ENCODE results near the gene ANO8.

The ANO8 gene

DNA sequence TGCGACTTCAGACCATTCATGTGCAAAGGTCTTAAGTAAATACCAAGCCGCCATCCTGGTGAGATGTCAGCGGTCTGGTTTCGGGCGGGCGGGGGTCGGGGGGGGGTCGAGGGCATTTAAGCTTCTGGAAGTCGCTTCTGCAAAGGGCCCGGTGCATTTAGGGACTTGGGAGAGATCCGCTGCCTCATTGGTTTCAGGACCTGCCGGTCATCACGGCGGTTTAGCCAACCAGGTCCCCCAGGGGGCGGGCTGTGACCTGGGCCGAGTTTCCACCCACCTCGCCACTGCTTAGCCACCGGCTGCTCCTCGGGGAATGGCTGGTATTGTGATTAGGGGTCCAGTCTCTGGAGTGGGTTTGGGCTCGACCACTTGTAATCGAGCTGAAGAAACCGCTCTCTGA lies 45.2 kb downstream of the ANO8 start:
- peak; percentile 84 for DNase-seq
- H3K27me3 Mint-ChIP-seq (ENCODE audit: low read depth, poor library complexity): peaks cover 18% of the 10 kb centered on the region
- TF ChIP-seq, protein P1, sequence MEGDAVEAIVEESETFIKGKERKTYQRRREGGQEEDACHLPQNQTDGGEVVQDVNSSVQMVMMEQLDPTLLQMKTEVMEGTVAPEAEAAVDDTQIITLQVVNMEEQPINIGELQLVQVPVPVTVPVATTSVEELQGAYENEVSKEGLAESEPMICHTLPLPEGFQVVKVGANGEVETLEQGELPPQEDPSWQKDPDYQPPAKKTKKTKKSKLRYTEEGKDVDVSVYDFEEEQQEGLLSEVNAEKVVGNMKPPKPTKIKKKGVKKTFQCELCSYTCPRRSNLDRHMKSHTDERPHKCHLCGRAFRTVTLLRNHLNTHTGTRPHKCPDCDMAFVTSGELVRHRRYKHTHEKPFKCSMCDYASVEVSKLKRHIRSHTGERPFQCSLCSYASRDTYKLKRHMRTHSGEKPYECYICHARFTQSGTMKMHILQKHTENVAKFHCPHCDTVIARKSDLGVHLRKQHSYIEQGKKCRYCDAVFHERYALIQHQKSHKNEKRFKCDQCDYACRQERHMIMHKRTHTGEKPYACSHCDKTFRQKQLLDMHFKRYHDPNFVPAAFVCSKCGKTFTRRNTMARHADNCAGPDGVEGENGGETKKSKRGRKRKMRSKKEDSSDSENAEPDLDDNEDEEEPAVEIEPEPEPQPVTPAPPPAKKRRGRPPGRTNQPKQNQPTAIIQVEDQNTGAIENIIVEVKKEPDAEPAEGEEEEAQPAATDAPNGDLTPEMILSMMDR (IDR thresholded peaks at IDR 0.05): no peak
- no peak overlapping the region for H3K4me3 Mint-ChIP-seq
- H3K27ac Mint-ChIP-seq: no peak overlapping the region
- peaks cover 1% of the 10 kb centered on the region for H3K36me3 Mint-ChIP-seq (ENCODE audit: low read depth)
- peaks cover 14% of the 10 kb centered on the region for H3K4me1 Mint-ChIP-seq
- H3K9me3 Mint-ChIP-seq: no peaks in the 10 kb centered on the region

DNA sequence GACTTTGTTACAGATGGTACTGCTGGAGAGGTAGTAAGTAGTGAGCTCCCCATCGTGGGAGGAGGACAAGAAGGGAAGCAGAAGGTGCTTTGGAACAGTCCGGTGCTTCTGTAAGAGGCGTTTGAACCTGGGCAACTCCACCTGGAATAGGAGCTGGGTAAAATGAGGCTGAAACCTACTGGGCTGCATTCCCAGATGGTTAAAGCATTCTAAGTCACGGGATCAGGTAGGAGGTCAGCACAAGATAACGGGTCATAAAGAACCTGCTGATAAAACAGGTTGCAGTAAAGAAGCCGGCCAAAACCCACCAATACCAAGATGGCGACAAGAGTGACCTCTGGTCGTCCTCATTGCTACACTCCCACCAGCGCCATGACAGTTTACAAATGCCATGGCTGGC lies 47.9 kb downstream of the ANO8 start:
- no peaks in the 10 kb centered on the region for H3K9me3 Mint-ChIP-seq
- H3K36me3 Mint-ChIP-seq (ENCODE audit: low read depth): no peaks in the 10 kb centered on the region
- TF ChIP-seq, protein P1 (IDR thresholded peaks at IDR 0.05): no peak
- H3K4me3 Mint-ChIP-seq: no peak overlapping the region
- peaks cover 36% of the 10 kb centered on the region for H3K27me3 Mint-ChIP-seq (ENCODE audit: low read depth, poor library complexity)
- no peak overlapping the region for H3K27ac Mint-ChIP-seq
- H3K4me1 Mint-ChIP-seq: peaks cover 9% of the 10 kb centered on the region
- no peak for DNase-seq

DNA sequence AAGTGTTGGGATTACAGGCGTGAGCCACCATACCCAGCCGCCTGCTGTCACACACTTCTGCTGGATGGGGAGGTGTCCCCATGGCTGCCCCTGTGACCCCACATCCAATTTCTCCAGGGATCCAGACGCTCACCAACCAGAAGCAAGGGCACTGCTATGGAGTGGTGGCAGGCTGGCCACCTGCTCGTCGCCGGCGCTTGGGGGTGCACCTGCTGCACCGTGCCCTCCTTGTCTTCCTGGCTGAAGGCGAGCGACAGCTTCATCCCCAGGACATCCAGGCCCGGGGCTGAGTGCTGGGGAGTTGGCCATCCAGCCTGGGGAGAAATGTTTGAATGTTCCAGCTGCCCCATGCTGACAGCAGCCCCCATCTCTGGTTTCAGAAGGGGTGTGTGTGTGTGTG lies 48.4 kb downstream of the ANO8 start:
- DNase-seq: no peak
- peaks cover 39% of the 10 kb centered on the region for H3K27me3 Mint-ChIP-seq (ENCODE audit: low read depth, poor library complexity)
- TF ChIP-seq, protein P1 (IDR thresholded peaks at IDR 0.05): no peak
- no peaks in the 10 kb centered on the region for H3K36me3 Mint-ChIP-seq (ENCODE audit: low read depth)
- no peak overlapping the region for H3K4me3 Mint-ChIP-seq
- H3K27ac Mint-ChIP-seq: no peak overlapping the region
- H3K9me3 Mint-ChIP-seq: no peaks in the 10 kb centered on the region
- H3K4me1 Mint-ChIP-seq: peaks cover 9% of the 10 kb centered on the region

DNA sequence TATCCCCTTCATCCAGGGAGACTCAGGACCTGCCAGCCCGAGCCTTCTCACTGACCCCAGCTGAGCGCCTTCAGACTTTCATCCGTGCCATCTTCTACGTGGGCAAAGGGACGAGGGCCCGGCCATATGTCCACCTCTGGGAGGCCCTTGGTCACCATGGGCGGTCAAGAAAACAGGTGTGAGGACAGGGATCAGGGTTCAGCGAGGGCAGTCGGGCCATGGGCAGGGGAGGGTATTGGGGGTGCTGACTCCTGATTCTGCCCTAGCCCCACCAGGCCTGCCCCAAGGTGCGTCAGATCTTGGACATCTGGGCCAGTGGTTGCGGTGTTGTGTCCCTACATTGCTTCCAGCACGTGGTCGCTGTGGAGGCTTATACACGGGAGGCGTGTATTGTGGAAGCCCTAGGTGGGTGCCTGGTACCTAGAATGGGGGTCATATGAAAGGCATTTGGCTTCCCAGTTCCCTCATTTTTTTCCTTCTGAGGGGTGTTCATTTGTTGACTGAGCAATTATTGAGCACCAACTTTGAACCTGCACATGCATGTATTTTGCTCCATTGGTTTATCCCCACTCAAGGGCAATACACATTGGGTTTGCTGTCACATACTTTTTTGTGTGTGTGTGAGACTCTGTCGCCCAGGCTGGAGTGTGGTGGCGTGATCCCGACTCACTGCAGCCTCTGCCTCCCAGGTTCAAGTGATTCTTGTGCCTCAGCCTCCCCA lies 49.1 kb downstream of the ANO8 start:
- H3K27ac Mint-ChIP-seq: no peak overlapping the region
- TF ChIP-seq, protein P1 (IDR thresholded peaks at IDR 0.05): no peak
- H3K4me3 Mint-ChIP-seq: no peak overlapping the region
- H3K9me3 Mint-ChIP-seq: no peaks in the 10 kb centered on the region
- H3K4me1 Mint-ChIP-seq: peaks cover 9% of the 10 kb centered on the region
- no peak for DNase-seq
- no peaks in the 10 kb centered on the region for H3K36me3 Mint-ChIP-seq (ENCODE audit: low read depth)
- peaks cover 42% of the 10 kb centered on the region for H3K27me3 Mint-ChIP-seq (ENCODE audit: low read depth, poor library complexity)

DNA sequence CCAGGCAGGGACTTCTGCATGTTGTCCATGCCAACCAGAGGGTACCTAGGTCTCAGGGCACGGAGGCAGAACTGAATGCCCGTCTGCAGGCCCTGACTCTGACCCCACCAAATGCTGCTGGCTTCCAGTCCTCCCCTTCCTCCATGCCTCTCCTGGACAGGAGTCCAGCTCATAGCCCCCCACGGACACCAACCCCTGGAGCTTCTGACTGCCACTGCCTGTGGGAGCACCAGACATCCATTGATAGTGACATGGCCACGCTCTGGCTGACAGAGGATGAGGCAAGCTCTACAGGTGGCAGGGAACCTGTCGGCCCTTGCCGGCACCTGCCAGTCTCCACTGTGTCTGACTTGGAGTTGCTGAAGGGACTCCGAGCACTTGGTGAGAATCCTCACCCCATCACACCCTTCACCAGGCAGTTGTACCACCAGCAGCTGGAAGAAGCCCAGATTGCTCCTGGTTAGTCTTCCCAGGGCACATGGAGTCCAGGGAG lies 51.1 kb downstream of the ANO8 start:
- peaks cover 38% of the 10 kb centered on the region for H3K27me3 Mint-ChIP-seq (ENCODE audit: low read depth, poor library complexity)
- DNase-seq: no peak
- TF ChIP-seq, protein P1 (IDR thresholded peaks at IDR 0.05): no peak
- H3K36me3 Mint-ChIP-seq (ENCODE audit: low read depth): peaks cover 16% of the 10 kb centered on the region
- H3K27ac Mint-ChIP-seq: no peak overlapping the region
- peaks cover 9% of the 10 kb centered on the region for H3K4me1 Mint-ChIP-seq
- no peak overlapping the region for H3K4me3 Mint-ChIP-seq
- no peaks in the 10 kb centered on the region for H3K9me3 Mint-ChIP-seq

Measured in nephron progenitor cell (in vitro differentiated cells).